ENCODE measurements around the gene TMEM198. TPM values are rescaled to one million over a fixed set of nuclear protein-coding genes. Genes with fewer than 3 reads are reported as not detected.

Gene TMEM198
- total and polyA plus RNA-seq, 2 experiments from 2014 or later: 5.6 to 13.7 TPM

DNA sequence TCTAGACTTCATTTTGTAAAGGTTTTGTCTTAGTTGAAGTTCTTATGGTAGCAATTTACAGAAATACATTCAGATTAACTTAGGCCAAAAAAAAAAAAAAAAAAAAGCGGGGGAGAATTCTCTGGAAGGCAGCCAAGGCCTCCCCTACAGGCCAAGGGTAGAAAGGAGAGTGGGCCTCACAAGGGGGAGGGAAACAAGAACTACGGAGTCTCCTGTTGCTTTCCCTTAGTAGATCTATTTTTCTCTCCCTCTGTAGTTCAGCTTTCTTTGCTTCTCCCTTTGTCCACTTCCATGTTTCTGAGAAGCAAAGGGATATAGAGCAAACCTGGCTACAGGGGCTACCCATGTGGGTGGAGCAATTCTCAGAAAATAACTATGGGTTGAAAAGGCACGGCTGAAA is 51.4 kb downstream of the TMEM198 start:
- peaks cover 26% of the 10 kb centered on the region for H3K4me1 ChIP-seq (ENCODE audit: insufficient read depth)
- peak overlapping the region; percentile 79; the same call in 1 of the 2 replicates for H2AFZ ChIP-seq
- no peaks in the 10 kb centered on the region for H3K9me2 ChIP-seq (ENCODE audit: insufficient read depth)
- ATAC-seq: 0 out of 3 replicates have a peak, but pooled peaks have one; percentile 6
- peaks cover 9% of the 10 kb centered on the region; the same call in 1 of the 2 replicates for H3K79me2 ChIP-seq (replicated peaks; ENCODE audit: insufficient read depth)
- no peaks in the 10 kb centered on the region for H3K36me3 ChIP-seq (ENCODE audit: insufficient read depth)
- 0 out of 2 replicates have a peak overlapping the region, but pooled peaks have one; percentile 66 for H3K27ac Mint-ChIP-seq
- H3K4me2 ChIP-seq: peak overlapping the region; percentile 70; the same call in 1 of the 2 replicates
- peak; percentile 62 for DNase-seq (ENCODE audit: low spot score)
- no peaks in the 10 kb centered on the region for H3K27me3 ChIP-seq (ENCODE audit: insufficient read depth)
- no peaks in the 10 kb centered on the region for H3K36me3 Mint-ChIP-seq (ENCODE audit: low read depth)
- H3K27me3 Mint-ChIP-seq (ENCODE audit: insufficient read depth, low read depth, poor library complexity): peaks cover 2% of the 10 kb centered on the region
- H3K27ac ChIP-seq (ENCODE audit: low read depth): peak overlapping the region; percentile 97
- H3K4me3 Mint-ChIP-seq: no peak overlapping the region; the same call in 2 of the 3 replicates
- H3K4me3 ChIP-seq: peak overlapping the region; percentile 17; the same call in 1 of the 2 replicates
- peaks cover 27% of the 10 kb centered on the region for H3K4me1 Mint-ChIP-seq
- H3F3A ChIP-seq (replicated peaks; ENCODE audit: low read depth): peaks cover 4% of the 10 kb centered on the region
- TF ChIP-seq, protein P1, sequence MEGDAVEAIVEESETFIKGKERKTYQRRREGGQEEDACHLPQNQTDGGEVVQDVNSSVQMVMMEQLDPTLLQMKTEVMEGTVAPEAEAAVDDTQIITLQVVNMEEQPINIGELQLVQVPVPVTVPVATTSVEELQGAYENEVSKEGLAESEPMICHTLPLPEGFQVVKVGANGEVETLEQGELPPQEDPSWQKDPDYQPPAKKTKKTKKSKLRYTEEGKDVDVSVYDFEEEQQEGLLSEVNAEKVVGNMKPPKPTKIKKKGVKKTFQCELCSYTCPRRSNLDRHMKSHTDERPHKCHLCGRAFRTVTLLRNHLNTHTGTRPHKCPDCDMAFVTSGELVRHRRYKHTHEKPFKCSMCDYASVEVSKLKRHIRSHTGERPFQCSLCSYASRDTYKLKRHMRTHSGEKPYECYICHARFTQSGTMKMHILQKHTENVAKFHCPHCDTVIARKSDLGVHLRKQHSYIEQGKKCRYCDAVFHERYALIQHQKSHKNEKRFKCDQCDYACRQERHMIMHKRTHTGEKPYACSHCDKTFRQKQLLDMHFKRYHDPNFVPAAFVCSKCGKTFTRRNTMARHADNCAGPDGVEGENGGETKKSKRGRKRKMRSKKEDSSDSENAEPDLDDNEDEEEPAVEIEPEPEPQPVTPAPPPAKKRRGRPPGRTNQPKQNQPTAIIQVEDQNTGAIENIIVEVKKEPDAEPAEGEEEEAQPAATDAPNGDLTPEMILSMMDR (conservative IDR thresholded peaks at IDR 0.05; ENCODE audit: low read depth in 2 of 2): peak; percentile 34 to 42
- no peak for TF ChIP-seq JUNB (IDR thresholded peaks at IDR 0.05; ENCODE audit: unreplicated experiment)
- no peaks in the 10 kb centered on the region; the same call in 2 of the 3 replicates for H3K9me3 Mint-ChIP-seq
- no peaks in the 10 kb centered on the region for H4K20me1 ChIP-seq (replicated peaks; ENCODE audit: insufficient read depth)

DNA sequence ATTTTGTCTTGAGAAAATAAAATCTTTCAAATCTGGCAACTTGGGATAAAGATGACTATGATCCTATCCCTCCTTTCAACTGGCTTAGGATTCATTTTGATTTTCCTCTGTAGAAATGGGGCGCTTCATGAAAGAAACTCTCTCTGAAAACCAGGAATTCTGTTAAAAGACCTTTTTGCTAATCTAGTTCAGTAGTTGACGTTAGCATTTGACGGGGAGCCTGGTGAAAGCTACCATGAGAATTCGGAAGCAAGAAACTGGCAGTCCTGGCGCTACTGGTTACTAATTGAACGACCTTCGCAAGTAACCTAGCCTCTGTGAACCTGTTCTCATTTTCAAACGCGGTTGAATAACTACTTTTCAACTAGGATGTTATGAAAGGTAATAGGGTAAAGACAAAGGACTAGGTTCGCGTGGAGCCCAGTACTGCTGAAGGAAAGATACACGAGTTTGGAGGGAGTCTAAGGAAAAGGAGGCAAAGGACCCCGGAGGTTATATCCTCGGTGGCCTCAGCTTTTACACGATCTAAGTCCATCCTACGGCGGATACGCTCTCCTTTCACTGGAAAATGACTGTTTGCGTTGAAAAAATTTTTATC is 53.2 kb downstream of the TMEM198 start:
- no peaks in the 10 kb centered on the region for H3K36me3 ChIP-seq (ENCODE audit: insufficient read depth)
- Mint-ChIP-seq H3K27me3 (ENCODE audit: insufficient read depth, low read depth, poor library complexity) (peaks cover 2% of the 10 kb centered on the region), H3K27ac (peak overlapping the region; percentile 99), H3K36me3 (ENCODE audit: low read depth) (no peaks in the 10 kb centered on the region; the same call in 1 of the 3 replicates), H3K4me3 (peak overlapping the region; percentile 96), H3K4me1 (peaks cover 27% of the 10 kb centered on the region), H3K9me3 (no peaks in the 10 kb centered on the region; the same call in 2 of the 3 replicates)
- H3K79me2 ChIP-seq (replicated peaks; ENCODE audit: insufficient read depth): peaks cover 9% of the 10 kb centered on the region; the same call in 1 of the 2 replicates
- H3K4me2 ChIP-seq: peak overlapping the region; percentile 79
- H3K4me1 ChIP-seq (ENCODE audit: insufficient read depth): peaks cover 26% of the 10 kb centered on the region
- H3K27me3 ChIP-seq (ENCODE audit: insufficient read depth): no peaks in the 10 kb centered on the region
- DNase-seq (ENCODE audit: low spot score) (peak; percentile 37), ATAC-seq (peak; percentile 12)
- H3K4me3 ChIP-seq: peak overlapping the region; percentile 57
- peak overlapping the region; percentile 97 for H3K27ac ChIP-seq (ENCODE audit: low read depth)
- H4K20me1 ChIP-seq (replicated peaks; ENCODE audit: insufficient read depth): no peaks in the 10 kb centered on the region
- no peak overlapping the region for H2AFZ ChIP-seq
- H3F3A ChIP-seq (replicated peaks; ENCODE audit: low read depth): peaks cover 4% of the 10 kb centered on the region
- H3K9me2 ChIP-seq (ENCODE audit: insufficient read depth): no peaks in the 10 kb centered on the region
- TF ChIP-seq, protein P2, sequence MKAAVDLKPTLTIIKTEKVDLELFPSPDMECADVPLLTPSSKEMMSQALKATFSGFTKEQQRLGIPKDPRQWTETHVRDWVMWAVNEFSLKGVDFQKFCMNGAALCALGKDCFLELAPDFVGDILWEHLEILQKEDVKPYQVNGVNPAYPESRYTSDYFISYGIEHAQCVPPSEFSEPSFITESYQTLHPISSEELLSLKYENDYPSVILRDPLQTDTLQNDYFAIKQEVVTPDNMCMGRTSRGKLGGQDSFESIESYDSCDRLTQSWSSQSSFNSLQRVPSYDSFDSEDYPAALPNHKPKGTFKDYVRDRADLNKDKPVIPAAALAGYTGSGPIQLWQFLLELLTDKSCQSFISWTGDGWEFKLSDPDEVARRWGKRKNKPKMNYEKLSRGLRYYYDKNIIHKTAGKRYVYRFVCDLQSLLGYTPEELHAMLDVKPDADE (IDR thresholded peaks at IDR 0.05): no peak
- no peak for TF ChIP-seq EZH2phosphoT487 (IDR thresholded peaks at IDR 0.05; ENCODE audit: unreplicated experiment)
- TF ChIP-seq NANOG (IDR thresholded peaks at IDR 0.05; ENCODE audit: borderline replicate concordance): no peak
- no peak for TF ChIP-seq EZH2 (IDR thresholded peaks at IDR 0.05; ENCODE audit: low read depth, unreplicated experiment)
- no peak for TF ChIP-seq JUNB (IDR thresholded peaks at IDR 0.05; ENCODE audit: unreplicated experiment)
- TF ChIP-seq CREB1 (CRISPR knock-in tag; IDR thresholded peaks at IDR 0.05; ENCODE audit: low read depth): no peak
- no peak for TF ChIP-seq ZNF331 (CRISPR knock-in tag; IDR thresholded peaks at IDR 0.05; ENCODE audit: low read depth)
- TF ChIP-seq, protein P3, sequence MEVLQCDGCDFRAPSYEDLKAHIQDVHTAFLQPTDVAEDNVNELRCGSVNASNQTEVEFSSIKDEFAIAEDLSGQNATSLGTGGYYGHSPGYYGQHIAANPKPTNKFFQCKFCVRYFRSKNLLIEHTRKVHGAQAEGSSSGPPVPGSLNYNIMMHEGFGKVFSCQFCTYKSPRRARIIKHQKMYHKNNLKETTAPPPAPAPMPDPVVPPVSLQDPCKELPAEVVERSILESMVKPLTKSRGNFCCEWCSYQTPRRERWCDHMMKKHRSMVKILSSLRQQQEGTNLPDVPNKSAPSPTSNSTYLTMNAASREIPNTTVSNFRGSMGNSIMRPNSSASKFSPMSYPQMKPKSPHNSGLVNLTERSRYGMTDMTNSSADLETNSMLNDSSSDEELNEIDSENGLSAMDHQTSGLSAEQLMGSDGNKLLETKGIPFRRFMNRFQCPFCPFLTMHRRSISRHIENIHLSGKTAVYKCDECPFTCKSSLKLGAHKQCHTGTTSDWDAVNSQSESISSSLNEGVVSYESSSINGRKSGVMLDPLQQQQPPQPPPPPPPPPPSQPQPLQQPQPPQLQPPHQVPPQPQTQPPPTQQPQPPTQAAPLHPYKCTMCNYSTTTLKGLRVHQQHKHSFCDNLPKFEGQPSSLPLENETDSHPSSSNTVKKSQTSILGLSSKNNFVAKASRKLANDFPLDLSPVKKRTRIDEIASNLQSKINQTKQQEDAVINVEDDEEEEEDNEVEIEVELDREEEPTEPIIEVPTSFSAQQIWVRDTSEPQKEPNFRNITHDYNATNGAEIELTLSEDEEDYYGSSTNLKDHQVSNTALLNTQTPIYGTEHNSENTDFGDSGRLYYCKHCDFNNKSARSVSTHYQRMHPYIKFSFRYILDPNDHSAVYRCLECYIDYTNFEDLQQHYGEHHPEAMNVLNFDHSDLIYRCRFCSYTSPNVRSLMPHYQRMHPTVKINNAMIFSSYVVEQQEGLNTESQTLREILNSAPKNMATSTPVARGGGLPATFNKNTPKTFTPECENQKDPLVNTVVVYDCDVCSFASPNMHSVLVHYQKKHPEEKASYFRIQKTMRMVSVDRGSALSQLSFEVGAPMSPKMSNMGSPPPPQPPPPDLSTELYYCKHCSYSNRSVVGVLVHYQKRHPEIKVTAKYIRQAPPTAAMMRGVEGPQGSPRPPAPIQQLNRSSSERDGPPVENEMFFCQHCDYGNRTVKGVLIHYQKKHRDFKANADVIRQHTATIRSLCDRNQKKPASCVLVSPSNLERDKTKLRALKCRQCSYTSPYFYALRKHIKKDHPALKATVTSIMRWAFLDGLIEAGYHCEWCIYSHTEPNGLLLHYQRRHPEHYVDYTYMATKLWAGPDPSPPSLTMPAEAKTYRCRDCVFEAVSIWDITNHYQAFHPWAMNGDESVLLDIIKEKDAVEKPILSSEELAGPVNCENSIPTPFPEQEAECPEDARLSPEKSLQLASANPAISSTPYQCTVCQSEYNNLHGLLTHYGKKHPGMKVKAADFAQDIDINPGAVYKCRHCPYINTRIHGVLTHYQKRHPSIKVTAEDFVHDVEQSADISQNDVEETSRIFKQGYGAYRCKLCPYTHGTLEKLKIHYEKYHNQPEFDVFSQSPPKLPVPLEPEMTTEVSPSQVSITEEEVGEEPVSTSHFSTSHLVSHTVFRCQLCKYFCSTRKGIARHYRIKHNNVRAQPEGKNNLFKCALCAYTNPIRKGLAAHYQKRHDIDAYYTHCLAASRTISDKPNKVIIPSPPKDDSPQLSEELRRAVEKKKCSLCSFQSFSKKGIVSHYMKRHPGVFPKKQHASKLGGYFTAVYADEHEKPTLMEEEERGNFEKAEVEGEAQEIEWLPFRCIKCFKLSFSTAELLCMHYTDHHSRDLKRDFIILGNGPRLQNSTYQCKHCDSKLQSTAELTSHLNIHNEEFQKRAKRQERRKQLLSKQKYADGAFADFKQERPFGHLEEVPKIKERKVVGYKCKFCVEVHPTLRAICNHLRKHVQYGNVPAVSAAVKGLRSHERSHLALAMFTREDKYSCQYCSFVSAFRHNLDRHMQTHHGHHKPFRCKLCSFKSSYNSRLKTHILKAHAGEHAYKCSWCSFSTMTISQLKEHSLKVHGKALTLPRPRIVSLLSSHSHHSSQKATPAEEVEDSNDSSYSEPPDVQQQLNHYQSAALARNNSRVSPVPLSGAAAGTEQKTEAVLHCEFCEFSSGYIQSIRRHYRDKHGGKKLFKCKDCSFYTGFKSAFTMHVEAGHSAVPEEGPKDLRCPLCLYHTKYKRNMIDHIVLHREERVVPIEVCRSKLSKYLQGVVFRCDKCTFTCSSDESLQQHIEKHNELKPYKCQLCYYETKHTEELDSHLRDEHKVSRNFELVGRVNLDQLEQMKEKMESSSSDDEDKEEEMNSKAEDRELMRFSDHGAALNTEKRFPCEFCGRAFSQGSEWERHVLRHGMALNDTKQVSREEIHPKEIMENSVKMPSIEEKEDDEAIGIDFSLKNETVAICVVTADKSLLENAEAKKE (CRISPR knock-in tag; IDR thresholded peaks at IDR 0.05): no peak
- no peak for TF ChIP-seq POLR2AphosphoS5 (IDR thresholded peaks at IDR 0.05; ENCODE audit: low read depth)
- no peak for TF ChIP-seq ZNF114 (CRISPR knock-in tag; IDR thresholded peaks at IDR 0.05)

All from GM23338 (cell line).